Stimulated activated naive CD4-positive, alpha-beta T cell treated with Interleukin-2 at 50 U/mL for 16 hours (primary cell): Measurements from ENCODE around the gene ACSL4.
"Not testable (repeated sequence)": the region's sequence is repeated elsewhere in the genome, so short reads cannot be mapped to it uniquely, and the experiment has no call there.

Experiments
- DNase-seq: peaks from one replicate; lab custom pipeline; 2025; lab: John Stamatoyannopoulos, UW

Gene ACSL4

DNA sequence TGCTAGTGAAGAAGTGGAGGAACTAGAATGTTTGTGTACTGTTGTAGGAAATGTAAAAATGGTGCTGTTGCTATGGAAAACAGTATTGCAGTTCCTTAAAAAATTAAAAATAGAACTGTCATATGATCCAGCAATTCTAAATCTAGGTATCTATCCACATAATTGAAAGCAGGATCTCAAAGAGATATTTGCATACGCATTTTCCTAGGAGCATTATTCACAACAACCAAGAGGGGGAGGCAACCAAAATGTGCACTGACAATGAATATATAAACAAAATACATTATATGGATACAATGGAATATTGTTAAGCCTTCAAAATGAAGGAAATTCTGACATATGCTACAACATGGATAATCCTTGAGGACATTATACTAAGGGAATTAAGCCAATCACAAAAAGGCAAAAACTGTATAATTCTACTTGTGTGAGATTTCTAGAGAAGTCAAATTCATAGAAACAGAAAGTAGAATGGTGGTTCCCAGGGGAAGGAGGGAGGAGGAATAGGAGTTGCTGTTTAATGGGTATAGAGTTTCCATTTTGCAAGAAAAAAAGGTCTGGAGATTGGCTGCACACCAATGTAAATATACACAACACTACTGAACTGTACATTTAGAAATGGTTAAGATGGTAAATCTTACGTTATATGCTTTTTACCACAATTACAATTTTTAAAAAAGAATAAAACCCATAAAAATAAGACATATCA lies 72.5 kb downstream of the ACSL4 start:
- no peak for DNase-seq

DNA sequence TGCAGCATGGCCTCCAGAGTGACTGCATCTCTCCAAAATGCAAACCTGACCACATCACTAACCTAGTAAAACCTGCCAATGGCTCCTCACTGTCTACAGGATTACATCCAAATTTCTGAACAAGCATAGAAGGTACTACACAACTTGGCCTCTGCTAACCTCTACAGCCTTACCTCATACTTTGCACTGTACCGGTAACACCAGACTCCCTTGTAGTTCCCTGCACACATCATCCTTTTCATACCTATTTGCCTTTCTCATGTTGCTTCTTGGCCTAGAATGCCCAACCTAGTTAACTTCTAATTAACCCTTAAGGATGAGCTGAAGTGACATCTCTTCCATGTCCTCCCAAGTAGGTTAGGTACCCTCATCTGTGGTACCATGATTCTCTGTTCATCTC lies 74.7 kb downstream of the ACSL4 start:
- no peak for DNase-seq

GRCh38 chrX:109657364-109657763 lies 75.7 kb downstream of the ACSL4 start:
- DNase-seq = not testable (repeated sequence)

DNA sequence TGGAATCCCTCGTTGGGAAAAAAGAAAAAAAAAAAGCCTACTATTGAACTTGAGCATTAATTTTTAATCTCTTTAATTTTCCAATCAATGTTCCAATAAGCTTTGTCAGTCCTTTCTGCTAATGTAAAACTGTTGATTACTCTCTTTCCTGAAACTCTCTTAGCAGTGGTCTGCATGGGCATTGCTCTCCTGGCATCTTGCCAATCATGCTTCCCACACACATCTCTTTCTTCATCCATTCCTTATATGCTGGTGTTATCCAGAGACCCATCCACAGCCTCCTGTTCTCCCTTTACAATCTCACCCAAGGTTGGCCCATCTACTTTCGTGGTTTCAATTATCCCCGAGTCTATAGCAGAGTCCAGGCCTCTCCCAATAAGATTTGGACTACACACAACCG lies 76.3 kb downstream of the ACSL4 start:
- no peak for DNase-seq

DNA sequence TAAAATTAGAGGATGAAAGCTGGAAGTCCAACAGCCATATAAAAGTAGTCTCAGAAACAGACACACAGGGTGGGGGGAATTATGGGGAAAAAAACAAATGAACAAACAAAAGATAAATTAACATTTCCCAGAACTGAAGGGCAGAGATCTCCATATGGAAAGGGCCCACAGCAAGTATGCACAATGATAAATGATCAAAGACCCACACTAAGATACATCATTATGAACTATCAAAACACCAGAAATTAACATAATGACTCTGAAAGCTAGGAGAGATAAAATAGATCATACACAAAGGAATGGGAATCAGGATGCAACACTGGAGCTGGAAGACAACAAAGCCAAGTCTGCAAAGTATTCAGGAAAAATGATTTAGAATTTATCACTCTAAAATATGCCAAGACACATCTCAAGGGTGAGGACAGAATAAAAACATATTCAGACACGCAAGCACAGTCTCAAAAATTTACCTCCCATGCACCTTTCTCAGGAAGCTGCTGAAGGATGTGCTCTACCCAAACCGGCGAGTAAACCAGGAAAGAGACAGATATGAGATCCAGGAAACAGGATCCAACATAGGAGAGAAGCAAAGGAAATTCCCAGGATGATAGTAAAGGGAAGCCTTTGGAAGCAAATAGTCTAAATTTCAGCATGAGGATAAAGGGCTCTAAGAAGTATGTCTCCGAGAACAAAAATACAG lies 77.4 kb downstream of the ACSL4 start:
- no peak for DNase-seq

DNA sequence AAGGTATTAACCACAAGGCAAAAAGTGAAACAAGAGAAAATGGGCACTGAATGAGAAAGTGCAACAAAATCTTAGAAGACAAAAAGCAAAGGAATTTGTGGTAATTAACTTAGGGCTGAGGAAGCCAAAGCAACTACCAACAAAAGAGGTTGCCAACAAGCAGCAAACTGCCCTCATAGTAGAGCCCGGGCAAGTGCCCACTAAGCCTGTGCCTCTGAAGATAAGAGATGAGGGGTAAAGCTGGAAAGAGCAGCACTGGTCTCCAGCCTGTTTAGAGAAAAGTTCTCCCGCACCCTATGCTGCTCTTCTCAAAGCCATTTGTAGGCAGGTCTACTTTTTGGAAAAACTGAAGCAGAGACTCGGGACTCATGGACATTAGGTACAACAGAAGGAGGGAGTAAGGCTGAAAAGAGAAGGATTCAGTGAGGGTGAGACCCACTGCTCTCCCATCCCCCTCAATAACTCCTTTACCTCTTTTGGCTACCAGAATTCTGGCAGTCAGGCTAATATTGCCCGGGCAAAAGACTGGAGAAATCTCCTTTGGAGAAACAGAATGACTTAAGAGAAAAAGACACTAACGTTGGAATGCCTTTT lies 78.4 kb downstream of the ACSL4 start:
- no peak for DNase-seq

DNA sequence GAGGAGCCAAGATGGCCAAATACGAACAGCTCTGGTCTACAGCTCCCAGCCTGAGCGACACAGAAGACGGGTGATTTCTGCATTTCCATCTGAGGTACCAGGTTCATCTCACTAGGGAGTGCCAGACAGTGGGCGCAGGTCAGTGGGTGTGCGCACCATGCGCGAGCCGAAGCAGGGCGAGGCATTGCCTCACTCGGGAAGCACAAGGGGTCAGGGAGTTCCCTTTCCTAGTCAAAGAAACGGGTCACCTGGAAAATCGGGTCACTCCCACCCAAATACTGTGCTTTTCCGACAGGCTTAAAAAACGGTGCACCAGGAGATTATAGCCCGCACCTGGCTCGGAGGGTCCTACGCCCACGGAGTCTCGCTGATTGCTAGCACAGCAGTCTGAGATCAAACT lies 88.4 kb downstream of the ACSL4 start:
- DNase-seq = not testable (repeated sequence)

DNA sequence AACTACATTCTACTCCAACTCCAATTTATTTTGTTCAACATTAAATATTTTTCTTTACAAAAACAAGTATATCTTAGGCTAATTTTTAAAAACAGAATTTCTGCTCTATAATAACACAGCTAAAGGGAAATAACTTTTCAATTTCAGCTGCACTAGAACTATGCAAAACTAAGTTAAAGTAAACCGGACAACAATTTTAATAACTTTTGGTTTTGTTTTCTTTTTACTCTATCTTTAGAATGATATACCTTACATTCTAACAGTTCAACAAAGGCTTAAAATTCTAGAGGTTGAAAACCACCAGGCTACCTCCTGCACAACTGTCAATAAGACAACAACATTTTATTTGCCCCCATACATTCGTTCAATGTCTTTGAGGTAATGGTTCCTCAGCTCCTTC lies 89.4 kb downstream of the ACSL4 start:
- no peak for DNase-seq

DNA sequence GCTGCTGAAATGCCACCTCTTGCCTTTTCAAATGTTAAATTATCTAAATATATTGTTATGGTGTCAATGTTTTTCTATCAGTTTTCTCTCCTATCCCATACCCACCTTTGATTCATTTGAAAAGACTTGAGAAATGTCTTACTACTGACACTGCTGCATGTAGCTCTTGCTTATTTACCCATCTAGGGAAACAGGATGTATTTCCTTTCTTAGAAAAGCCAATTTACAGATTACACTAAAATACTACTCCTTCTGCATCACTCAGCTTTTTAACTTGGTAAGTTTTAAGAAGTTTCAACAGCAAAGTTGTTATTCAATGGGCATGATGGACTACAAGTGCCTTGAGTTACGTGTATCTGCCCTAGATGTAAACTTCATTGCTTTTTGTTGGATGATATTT lies 94.9 kb downstream of the ACSL4 start:
- no peak for DNase-seq

DNA sequence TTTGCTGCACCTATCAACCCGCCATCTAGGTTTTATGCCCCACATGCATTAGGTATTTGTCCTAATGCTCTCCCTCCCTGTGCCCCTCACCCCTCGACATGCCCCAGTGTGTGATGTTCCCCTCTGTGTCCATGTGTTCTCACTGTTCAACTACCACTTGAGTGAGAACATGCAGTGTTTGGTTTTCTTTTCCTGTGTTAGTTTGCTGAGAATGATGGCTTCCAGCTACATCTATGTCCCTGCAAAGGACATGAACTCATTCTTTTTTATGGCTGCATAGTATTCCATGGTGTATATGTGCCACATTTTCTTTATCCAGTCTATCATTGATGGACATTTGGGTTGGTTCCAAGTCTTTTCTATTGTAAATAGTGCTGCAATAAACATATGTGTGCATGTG lies 95.6 kb downstream of the ACSL4 start:
- DNase-seq = not testable (repeated sequence)

DNA sequence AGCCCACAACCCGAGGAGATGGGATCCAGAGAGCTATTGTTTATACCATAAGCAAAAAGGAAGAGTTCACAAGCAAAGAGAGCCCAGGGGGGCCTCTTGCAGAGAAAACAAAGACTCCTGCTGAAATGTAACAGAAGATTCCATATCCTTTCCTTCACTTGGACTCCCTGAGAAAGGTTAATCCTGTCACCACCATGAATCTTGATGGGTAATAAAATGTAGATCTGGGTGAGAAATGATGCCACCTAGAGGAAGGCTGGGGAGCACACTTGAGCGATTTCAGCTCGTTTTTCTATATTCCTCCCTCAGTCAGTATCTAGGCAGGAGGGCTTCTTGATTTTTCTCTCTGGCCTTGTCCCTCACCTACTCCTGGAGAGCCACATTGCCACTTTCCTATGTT lies 97.9 kb downstream of the ACSL4 start:
- DNase-seq = no peak

- no peak for DNase-seq
These were observed 100.1 kb downstream of the ACSL4 start for GRCh38 chrX:109632906-109633504.

- no peak for DNase-seq
These were observed 103.7 kb downstream of the ACSL4 start for GRCh38 chrX:109629310-109629709.

DNA sequence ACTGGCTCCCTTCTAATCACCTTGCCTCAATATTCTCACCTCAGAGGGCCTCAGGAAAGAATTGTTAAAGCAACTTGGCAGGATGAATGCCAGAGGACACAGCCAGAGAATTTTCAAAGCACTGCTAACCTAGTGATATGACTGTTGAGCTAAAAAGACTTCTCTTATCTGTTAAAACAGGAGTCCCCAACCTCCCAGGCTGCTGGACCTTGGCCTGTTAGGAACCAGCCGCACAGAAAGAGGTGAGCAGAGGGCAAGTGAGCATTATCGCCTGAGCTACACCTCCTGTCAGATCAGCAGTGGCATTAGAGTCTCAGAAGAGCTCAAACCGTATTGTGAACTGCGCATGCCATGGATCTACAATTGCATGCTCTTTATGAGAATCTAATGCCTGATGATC lies 106.4 kb downstream of the ACSL4 start:
- no peak for DNase-seq

DNA sequence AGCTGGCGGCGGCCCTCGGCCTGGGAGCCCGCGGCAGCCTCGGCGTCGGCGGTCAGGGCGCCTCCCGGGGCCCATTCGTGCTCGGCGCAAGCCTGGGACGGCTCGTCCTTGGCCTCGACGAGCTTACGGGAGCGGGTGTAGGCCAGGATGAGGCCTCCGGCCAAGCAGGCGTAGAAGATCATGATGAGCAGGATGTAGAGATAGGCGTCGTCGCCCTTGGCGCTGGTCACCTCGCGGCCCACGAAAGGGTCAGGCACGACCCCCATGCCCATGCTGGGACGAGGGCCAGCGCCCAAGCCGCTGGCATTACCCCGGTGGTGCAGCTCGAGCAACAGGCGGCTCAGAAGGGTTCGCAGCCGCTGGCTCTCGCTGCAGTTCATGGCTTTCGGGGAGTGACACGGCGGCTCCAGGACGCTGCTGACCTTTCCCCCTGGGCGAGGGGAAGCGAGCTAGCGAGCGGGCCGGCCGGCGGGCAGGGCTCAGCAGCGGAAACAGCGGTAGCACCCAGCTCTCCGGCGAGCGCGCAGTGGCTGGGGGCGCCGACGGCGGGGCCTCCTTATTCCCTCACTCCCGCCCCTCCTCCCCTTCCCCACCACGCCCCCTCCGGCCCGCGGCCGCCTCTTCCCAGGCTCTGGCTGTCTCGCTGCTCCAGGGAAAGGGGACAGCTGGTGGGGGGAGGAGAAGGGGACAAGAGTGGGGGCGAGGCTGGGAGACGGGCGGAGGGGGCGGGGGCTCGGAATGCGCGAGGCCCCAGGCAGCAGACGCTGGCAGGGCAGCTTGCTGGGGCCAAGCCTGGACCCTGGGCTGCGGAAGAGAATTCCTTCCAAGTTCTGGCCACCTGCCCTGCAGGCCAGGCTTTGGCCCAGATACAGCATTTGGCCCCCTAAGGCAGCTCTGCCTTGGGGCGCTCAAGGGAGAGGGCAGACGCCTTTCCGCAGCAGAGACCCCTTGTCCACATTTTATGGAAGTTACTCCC lies 108.1 kb downstream of the ACSL4 start, which contains the start of gene KCNE5:
Gene KCNE5, minus strand, starts transcription at position 532 of the 976 bp plus-strand sequence. Its CDS starts 152 bp downstream, at position 380.
- no peak for DNase-seq

DNA sequence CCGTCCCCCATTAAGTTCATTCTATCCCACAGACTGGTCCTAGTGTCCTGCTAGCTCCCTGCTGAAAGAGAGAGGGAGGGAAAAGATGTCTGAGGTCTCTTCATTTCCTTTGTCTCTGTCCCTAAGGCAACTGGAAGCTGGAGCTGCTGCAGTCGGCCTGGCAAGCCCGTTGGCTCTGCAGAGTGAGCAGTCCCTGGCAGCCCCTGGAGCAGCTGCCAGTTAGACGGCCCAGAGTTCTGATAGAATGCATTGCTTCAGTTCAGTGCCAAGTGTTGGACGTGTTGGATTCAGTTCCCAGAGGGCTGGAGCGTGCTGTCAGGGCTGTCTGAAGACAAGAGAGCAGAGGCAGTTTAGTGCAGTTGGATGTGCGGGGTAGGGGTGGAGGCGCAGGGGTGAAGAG lies 109.1 kb downstream of the ACSL4 start:
- DNase-seq = no peak

DNA sequence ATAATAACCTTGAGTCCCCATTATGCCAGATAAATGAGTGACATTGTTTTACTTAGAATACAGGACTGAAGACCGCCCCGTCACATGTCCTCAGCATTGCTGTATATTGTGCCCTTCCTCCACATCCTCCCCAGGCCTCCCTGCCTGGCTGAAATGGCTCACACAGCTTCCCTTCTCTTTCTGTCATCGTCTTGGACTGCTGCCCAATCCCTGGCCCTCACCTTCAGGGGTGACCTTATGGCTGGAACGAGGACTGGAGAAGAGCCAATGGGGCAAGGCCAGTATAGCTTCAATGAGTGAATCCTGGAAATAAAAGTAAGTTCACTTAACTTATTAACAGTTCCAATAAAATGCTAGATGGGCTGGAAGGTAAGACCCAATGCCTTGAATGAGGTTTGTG lies 110.8 kb downstream of the ACSL4 start:
- no peak for DNase-seq

- no peak for DNase-seq
These were observed 113.3 kb downstream of the ACSL4 start for GRCh38 chrX:109619771-109620170.

DNA sequence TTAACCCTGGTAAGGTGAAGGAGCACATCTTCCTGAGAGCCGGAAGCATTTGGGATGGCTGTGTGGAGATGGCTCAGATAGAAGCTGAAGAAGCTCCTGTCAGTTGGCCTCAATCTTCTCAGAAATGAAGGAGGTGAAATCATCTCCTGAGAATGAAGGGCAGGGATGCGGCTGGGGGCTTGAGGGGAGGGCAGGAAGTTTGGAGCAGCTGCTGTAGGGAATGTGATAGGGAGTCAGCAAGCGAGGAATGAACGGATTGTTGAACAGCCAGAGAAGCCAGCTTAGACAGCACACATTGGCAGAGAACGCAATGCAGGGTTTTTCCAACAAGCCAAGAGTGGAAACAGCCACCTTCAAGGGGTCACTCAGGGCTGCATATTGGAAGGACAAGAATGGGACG lies 118.1 kb downstream of the ACSL4 start:
- DNase-seq = no peak

DNA sequence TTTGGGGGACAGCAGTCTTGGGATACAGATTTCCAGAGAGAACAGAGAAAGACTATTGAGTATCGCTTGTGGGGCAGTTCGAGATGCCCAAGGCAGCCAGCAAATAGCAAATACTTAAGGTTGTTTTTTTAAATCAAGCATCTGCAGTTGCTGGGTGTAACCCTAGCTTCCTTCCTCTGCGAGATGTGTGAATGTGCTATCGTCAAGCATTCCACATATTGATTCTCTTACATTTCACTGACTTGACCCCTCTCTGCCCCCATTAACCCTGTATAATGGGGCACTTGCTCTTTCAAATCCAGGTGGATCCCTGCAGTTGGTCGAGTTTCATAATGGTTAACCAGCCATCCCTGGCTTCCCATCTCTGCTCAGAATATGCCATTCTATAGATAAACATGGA lies 131.6 kb downstream of the ACSL4 start:
- DNase-seq = no peak

DNA sequence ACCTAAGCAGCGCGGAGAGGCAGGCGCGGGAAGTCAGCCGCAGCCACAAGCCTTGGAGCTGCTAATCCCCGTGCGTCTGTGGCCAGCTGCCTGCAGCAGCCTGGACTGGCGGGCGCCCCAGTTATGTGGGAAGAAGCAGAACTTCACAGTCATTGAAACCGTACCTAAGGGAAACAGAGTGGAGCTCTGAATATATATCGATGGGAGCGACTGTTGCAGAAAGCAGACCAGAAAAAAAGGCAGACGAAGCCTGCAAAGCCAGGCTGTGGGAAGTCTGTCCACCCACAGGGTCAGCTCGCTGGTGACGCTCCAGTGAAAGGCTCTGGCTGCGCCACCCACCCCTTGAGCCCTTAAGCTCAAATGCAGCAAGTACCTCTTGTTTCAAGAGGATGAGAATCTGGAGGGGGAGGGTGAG lies 132.8 kb downstream of the ACSL4 start:
- DNase-seq = no peak

DNA sequence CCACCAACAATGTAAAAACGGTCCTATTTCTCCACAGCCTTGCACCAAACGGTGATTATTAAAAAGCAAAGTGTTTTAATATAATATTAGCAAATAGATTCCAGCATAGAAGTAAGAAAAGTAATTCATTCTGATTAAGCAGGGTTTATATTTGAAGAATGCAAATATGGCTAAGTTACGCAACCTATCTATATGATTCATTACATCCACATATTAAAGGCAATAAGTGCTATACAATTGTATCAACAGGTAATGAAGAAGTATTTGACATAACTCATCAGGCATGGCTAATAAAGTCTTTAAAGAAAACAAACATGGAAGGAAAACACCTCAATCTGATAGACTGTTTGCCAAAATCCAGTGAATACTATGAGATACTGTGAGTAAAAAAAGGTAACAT lies 137.0 kb downstream of the ACSL4 start:
- DNase-seq = no peak
